GM23338 (cell line): ENCODE results near the gene CYTH1. TPM values are rescaled to one million over a fixed set of nuclear protein-coding genes. Genes with fewer than 3 reads are reported as not detected.

ENCODE experiments used
- ATAC-seq: fragments of 200-7000 bp; cut with Tn5 transposase; 3 replicates; pipeline ENCODE4 v1.9.1; 2020
- DNase-seq: peaks from one replicate; pipeline ENCODE4 v3.0.0-alpha.2; 2015; ENCODE audit warnings: low spot score
- H2AFZ ChIP-seq: fragments of 200-600 bp; sonication (generic); 2 replicates; pipeline ENCODE4 v1.8.0; 2016; ENCODE audit warnings: antibody characterized with exemption, mild to moderate bottlenecking, moderate library complexity
- H3F3A ChIP-seq: fragments of 200-600 bp; sonication (generic); replicated peaks from 2 replicates; pipeline ENCODE4 v1.8.0; 2017; ENCODE audit warnings: antibody characterized with exemption, mixed run types, low read depth
- H3K27ac ChIP-seq: fragments of 200-600 bp; sonication (generic); 2 replicates; pipeline ENCODE4 v1.6.1; 2016; ENCODE audit warnings: low read depth
- H3K27me3 ChIP-seq: fragments of 200-600 bp; sonication (generic); 2 replicates; pipeline ENCODE4 v1.8.0; 2016; ENCODE audit warnings: mild to moderate bottlenecking, mixed run types, moderate library complexity; ENCODE audit not compliant: insufficient read depth
- H3K36me3 ChIP-seq: fragments of 200-600 bp; sonication (generic); 2 replicates; pipeline ENCODE4 v1.8.0; 2016; ENCODE audit warnings: mild to moderate bottlenecking; ENCODE audit not compliant: insufficient read depth
- H3K4me1 ChIP-seq: fragments of 200-600 bp; sonication (generic); 2 replicates; pipeline ENCODE4 v1.8.0; 2016; ENCODE audit warnings: mild to moderate bottlenecking, moderate library complexity; ENCODE audit not compliant: insufficient read depth
- H3K4me2 ChIP-seq: fragments of 200-600 bp; sonication (generic); 2 replicates; pipeline ENCODE4 v1.7.1; 2017; ENCODE audit warnings: mixed run types
- H3K4me3 ChIP-seq: fragments of 200-600 bp; sonication (generic); 2 replicates; pipeline ENCODE4 v1.6.1; 2016; ENCODE audit warnings: mixed run types
- H3K79me2 ChIP-seq: fragments of 200-600 bp; sonication (generic); replicated peaks from 2 replicates; pipeline ENCODE4 v1.8.0; 2017; ENCODE audit warnings: mild to moderate bottlenecking; ENCODE audit not compliant: insufficient read depth
- H3K9me2 ChIP-seq: fragments of 200-600 bp; sonication (generic); 2 replicates; pipeline ENCODE4 v1.8.0; 2017; ENCODE audit not compliant: insufficient read depth
- H4K20me1 ChIP-seq: fragments of 200-600 bp; sonication (generic); replicated peaks from 2 replicates; pipeline ENCODE4 v1.8.0; 2017; ENCODE audit warnings: mild to moderate bottlenecking; ENCODE audit not compliant: insufficient read depth
- H3K27ac Mint-ChIP-seq: 2 replicates; pipeline ENCODE4 v1.8.0; 2020; ENCODE audit warnings: inconsistent platforms, mild to moderate bottlenecking, moderate library complexity, mixed read lengths
- H3K27me3 Mint-ChIP-seq: 3 replicates; pipeline ENCODE4 v1.8.0; 2022; ENCODE audit warnings: low read depth, mild to moderate bottlenecking, moderate library complexity, mixed read lengths, inconsistent platforms; ENCODE audit not compliant: insufficient read depth, poor library complexity
- H3K36me3 Mint-ChIP-seq: 3 replicates; pipeline ENCODE4 v1.8.0; 2021; ENCODE audit warnings: low read depth, mild to moderate bottlenecking, inconsistent platforms, moderate library complexity, mixed read lengths
- H3K4me1 Mint-ChIP-seq: 3 replicates; pipeline ENCODE4 v1.8.0; 2020; ENCODE audit warnings: mild to moderate bottlenecking, inconsistent platforms, mixed read lengths
- H3K4me3 Mint-ChIP-seq: 3 replicates; pipeline ENCODE4 v1.8.0; 2021; ENCODE audit warnings: moderate library complexity, mild to moderate bottlenecking, inconsistent platforms, mixed read lengths
- H3K9me3 Mint-ChIP-seq: 3 replicates; pipeline ENCODE4 v1.8.0; 2020; ENCODE audit warnings: moderate library complexity, mild to moderate bottlenecking, inconsistent platforms, mixed read lengths
- CREB1 ChIP-seq: fragments of 250-450 bp; sonication (Bioruptor Pico); IDR thresholded peaks from 2 replicates; pipeline ENCODE4 v1.5.0; 2020; ENCODE audit warnings: low read depth, mild to moderate bottlenecking, moderate library complexity
- EZH2 ChIP-seq: fragments of 200-600 bp; sonication (generic); IDR thresholded peaks from one replicate; pipeline ENCODE4 v1.8.0; 2017; ENCODE audit warnings: antibody characterized with exemption, mild to moderate bottlenecking, low read depth; ENCODE audit not compliant: unreplicated experiment
- EZH2phosphoT487 ChIP-seq: fragments of 200-600 bp; sonication (generic); IDR thresholded peaks from one replicate; pipeline ENCODE4 v1.8.1; 2018; ENCODE audit warnings: antibody characterized with exemption; ENCODE audit not compliant: unreplicated experiment
- JUNB ChIP-seq: IDR thresholded peaks from one replicate; pipeline ENCODE4 v1.6.1; 2016; ENCODE audit warnings: antibody characterized with exemption; ENCODE audit not compliant: unreplicated experiment
- NANOG ChIP-seq: IDR thresholded peaks from 2 replicates; pipeline ENCODE4 v1.6.1; 2016; ENCODE audit warnings: antibody characterized with exemption, borderline replicate concordance
- POLR2AphosphoS5 ChIP-seq: IDR thresholded peaks from 2 replicates; pipeline ENCODE4 v1.6.1; 2016; ENCODE audit warnings: antibody characterized with exemption, low read depth
- STAT1 ChIP-seq: IDR thresholded peaks from one replicate; pipeline ENCODE4 v1.6.1; 2016; ENCODE audit warnings: antibody characterized with exemption; ENCODE audit not compliant: unreplicated experiment
- ZNF114 ChIP-seq: fragments of 250-450 bp; sonication (Bioruptor Pico); IDR thresholded peaks from 2 replicates; pipeline ENCODE4 v1.5.0; 2020; ENCODE audit warnings: mild to moderate bottlenecking, moderate library complexity
- ZNF331 ChIP-seq: fragments of 250-450 bp; sonication (Bioruptor Pico); IDR thresholded peaks from 2 replicates; pipeline ENCODE4 v1.5.0; 2020; ENCODE audit warnings: low read depth, mild to moderate bottlenecking, moderate library complexity
- polyA plus RNA-seq: library from polyadenylated mRNA; unstranded; fragments of >200 nt; fragmentation: Nextera tagmentation; extraction: Ambion mirVana; gene quantifications from 2 replicates; pipeline ENCODE4 v1.2.1, GENCODE V29; 2016
- total RNA-seq: library from RNA; depleted of rRNA; stranded (reverse); fragments of >200 nt; shearing (Covaris generic); gene quantifications from 2 replicates; pipeline ENCODE4 v1.2.3, GENCODE V29; 2014
- TF ChIP-seq, protein P1 (sequence below), 2 experiments: fragments of 200-600 bp in 1 of 2; sonication (generic) in 1 of 2; conservative IDR thresholded peaks; 2 replicates each; pipeline versions ENCODE4 v1.5.1 to v1.6.1; 2016 to 2017; ENCODE audit warnings: antibody characterized with exemption in 2 of 2, low read depth in 2 of 2, mild to moderate bottlenecking in 2 of 2, moderate library complexity in 1 of 2
- TF ChIP-seq, protein P2 (sequence below): fragments of 250-450 bp; sonication (Bioruptor Pico); IDR thresholded peaks from 2 replicates; pipeline ENCODE4 v1.5.0; 2020; ENCODE audit warnings: mild to moderate bottlenecking, moderate library complexity
- TF ChIP-seq, protein P3 (sequence below): IDR thresholded peaks from one replicate; pipeline ENCODE4 v1.6.1; 2018; ENCODE audit warnings: antibody characterized with exemption; ENCODE audit not compliant: unreplicated experiment
- TF ChIP-seq, protein P4 (sequence below): IDR thresholded peaks from 2 replicates; pipeline ENCODE4 v1.6.1; 2016; ENCODE audit warnings: antibody characterized with exemption

The CYTH1 gene
- total and polyA plus RNA-seq, 2 experiments from 2014 or later, result 13.8 to 14.5 TPM

DNA sequence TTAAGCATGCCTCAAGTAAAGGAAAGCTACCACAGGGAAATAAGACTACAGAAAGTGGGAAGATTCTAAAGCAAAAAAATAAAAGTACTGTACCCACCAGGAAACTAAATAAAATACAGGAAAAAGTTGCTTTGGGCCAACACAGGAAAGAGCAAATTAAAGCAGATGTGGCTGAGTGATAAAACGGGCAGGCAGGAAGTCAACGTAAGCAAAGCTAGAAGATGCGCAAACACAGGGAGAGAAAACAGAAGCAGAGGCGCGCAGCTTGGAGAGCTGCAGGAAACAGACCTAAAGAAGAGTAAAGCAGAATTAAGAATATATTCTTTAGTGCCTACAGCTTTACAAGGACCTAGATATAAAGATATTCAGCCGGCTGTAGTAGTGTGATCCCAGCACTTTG is 36.9 kb upstream of the CYTH1 start (continued):
- TF ChIP-seq POLR2AphosphoS5, result no peak
- no peak for TF ChIP-seq ZNF331 (CRISPR knock-in tag)

DNA sequence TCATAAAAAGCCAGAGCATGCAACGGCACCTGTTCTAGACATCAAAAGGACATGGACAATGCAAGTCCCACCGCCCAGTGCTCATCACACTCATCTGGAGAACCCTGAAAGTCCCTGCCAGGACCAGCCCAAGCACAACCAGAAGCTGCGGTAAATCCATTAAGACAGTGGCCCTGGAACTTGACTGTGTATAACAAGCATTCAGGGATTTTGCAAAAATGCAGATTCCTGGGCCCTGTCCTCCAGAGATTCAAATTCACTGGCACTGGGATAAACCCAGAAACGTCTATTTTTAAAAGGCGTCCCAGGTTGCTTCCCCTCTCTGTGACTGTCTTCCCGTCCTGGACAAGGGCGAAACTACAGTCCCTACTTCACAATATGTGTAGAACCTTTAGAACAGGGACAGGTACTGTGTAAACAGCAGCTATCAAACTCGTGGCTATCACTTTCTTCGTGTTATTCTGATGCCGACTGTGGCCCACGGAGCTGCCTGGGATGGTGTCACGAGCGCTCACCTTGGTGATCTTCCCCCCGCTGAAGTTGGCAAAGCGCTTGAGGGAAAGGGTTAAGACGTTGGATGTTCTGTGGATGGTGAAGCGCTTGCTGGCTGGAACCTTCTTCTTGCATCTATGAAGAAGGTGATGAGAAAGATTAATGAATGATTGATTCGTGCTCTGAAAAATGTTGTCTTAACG is 36.2 kb upstream of the CYTH1 start:
- H3K9me2 ChIP-seq, result no peaks in the 10 kb centered on the region
- no peak for DNase-seq
- no peaks in the 10 kb centered on the region for H3K27me3 ChIP-seq
- H3K27me3 Mint-ChIP-seq, result peaks cover 3% of the 10 kb centered on the region
- H3K9me3 Mint-ChIP-seq, result no peaks in the 10 kb centered on the region
- H3F3A ChIP-seq, result peaks cover 12% of the 10 kb centered on the region; the same call in 1 of the 2 replicates
- H3K4me1 Mint-ChIP-seq, result no peaks in the 10 kb centered on the region
- no peak overlapping the region for H3K27ac ChIP-seq
- peaks cover 91% of the 10 kb centered on the region for H3K36me3 Mint-ChIP-seq
- no peak overlapping the region for H3K4me3 Mint-ChIP-seq
- peaks cover 8% of the 10 kb centered on the region for H4K20me1 ChIP-seq
- H2AFZ ChIP-seq, result no peak overlapping the region
- no peaks in the 10 kb centered on the region for H3K4me1 ChIP-seq
- H3K4me3 ChIP-seq, result no peak overlapping the region
- no peak for ATAC-seq
- no peak overlapping the region for H3K27ac Mint-ChIP-seq
- H3K4me2 ChIP-seq, result no peak overlapping the region
- 0 out of 2 replicates have a peak, but pooled peaks cover 3% of the 10 kb centered on the region for H3K79me2 ChIP-seq
- peaks cover 63% of the 10 kb centered on the region for H3K36me3 ChIP-seq
- no peak for TF ChIP-seq STAT1
- TF ChIP-seq, protein P1, sequence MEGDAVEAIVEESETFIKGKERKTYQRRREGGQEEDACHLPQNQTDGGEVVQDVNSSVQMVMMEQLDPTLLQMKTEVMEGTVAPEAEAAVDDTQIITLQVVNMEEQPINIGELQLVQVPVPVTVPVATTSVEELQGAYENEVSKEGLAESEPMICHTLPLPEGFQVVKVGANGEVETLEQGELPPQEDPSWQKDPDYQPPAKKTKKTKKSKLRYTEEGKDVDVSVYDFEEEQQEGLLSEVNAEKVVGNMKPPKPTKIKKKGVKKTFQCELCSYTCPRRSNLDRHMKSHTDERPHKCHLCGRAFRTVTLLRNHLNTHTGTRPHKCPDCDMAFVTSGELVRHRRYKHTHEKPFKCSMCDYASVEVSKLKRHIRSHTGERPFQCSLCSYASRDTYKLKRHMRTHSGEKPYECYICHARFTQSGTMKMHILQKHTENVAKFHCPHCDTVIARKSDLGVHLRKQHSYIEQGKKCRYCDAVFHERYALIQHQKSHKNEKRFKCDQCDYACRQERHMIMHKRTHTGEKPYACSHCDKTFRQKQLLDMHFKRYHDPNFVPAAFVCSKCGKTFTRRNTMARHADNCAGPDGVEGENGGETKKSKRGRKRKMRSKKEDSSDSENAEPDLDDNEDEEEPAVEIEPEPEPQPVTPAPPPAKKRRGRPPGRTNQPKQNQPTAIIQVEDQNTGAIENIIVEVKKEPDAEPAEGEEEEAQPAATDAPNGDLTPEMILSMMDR (conservative IDR thresholded peaks at IDR 0.05; ENCODE audit: low read depth in 2 of 2), result no peak
- TF ChIP-seq, protein P2, sequence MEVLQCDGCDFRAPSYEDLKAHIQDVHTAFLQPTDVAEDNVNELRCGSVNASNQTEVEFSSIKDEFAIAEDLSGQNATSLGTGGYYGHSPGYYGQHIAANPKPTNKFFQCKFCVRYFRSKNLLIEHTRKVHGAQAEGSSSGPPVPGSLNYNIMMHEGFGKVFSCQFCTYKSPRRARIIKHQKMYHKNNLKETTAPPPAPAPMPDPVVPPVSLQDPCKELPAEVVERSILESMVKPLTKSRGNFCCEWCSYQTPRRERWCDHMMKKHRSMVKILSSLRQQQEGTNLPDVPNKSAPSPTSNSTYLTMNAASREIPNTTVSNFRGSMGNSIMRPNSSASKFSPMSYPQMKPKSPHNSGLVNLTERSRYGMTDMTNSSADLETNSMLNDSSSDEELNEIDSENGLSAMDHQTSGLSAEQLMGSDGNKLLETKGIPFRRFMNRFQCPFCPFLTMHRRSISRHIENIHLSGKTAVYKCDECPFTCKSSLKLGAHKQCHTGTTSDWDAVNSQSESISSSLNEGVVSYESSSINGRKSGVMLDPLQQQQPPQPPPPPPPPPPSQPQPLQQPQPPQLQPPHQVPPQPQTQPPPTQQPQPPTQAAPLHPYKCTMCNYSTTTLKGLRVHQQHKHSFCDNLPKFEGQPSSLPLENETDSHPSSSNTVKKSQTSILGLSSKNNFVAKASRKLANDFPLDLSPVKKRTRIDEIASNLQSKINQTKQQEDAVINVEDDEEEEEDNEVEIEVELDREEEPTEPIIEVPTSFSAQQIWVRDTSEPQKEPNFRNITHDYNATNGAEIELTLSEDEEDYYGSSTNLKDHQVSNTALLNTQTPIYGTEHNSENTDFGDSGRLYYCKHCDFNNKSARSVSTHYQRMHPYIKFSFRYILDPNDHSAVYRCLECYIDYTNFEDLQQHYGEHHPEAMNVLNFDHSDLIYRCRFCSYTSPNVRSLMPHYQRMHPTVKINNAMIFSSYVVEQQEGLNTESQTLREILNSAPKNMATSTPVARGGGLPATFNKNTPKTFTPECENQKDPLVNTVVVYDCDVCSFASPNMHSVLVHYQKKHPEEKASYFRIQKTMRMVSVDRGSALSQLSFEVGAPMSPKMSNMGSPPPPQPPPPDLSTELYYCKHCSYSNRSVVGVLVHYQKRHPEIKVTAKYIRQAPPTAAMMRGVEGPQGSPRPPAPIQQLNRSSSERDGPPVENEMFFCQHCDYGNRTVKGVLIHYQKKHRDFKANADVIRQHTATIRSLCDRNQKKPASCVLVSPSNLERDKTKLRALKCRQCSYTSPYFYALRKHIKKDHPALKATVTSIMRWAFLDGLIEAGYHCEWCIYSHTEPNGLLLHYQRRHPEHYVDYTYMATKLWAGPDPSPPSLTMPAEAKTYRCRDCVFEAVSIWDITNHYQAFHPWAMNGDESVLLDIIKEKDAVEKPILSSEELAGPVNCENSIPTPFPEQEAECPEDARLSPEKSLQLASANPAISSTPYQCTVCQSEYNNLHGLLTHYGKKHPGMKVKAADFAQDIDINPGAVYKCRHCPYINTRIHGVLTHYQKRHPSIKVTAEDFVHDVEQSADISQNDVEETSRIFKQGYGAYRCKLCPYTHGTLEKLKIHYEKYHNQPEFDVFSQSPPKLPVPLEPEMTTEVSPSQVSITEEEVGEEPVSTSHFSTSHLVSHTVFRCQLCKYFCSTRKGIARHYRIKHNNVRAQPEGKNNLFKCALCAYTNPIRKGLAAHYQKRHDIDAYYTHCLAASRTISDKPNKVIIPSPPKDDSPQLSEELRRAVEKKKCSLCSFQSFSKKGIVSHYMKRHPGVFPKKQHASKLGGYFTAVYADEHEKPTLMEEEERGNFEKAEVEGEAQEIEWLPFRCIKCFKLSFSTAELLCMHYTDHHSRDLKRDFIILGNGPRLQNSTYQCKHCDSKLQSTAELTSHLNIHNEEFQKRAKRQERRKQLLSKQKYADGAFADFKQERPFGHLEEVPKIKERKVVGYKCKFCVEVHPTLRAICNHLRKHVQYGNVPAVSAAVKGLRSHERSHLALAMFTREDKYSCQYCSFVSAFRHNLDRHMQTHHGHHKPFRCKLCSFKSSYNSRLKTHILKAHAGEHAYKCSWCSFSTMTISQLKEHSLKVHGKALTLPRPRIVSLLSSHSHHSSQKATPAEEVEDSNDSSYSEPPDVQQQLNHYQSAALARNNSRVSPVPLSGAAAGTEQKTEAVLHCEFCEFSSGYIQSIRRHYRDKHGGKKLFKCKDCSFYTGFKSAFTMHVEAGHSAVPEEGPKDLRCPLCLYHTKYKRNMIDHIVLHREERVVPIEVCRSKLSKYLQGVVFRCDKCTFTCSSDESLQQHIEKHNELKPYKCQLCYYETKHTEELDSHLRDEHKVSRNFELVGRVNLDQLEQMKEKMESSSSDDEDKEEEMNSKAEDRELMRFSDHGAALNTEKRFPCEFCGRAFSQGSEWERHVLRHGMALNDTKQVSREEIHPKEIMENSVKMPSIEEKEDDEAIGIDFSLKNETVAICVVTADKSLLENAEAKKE, result no peak
- no peak for TF ChIP-seq ZNF114 (CRISPR knock-in tag)
- no peak for TF ChIP-seq JUNB
- TF ChIP-seq ZNF331 (CRISPR knock-in tag), result no peak
- TF ChIP-seq EZH2, result no peak
- TF ChIP-seq, protein P3, sequence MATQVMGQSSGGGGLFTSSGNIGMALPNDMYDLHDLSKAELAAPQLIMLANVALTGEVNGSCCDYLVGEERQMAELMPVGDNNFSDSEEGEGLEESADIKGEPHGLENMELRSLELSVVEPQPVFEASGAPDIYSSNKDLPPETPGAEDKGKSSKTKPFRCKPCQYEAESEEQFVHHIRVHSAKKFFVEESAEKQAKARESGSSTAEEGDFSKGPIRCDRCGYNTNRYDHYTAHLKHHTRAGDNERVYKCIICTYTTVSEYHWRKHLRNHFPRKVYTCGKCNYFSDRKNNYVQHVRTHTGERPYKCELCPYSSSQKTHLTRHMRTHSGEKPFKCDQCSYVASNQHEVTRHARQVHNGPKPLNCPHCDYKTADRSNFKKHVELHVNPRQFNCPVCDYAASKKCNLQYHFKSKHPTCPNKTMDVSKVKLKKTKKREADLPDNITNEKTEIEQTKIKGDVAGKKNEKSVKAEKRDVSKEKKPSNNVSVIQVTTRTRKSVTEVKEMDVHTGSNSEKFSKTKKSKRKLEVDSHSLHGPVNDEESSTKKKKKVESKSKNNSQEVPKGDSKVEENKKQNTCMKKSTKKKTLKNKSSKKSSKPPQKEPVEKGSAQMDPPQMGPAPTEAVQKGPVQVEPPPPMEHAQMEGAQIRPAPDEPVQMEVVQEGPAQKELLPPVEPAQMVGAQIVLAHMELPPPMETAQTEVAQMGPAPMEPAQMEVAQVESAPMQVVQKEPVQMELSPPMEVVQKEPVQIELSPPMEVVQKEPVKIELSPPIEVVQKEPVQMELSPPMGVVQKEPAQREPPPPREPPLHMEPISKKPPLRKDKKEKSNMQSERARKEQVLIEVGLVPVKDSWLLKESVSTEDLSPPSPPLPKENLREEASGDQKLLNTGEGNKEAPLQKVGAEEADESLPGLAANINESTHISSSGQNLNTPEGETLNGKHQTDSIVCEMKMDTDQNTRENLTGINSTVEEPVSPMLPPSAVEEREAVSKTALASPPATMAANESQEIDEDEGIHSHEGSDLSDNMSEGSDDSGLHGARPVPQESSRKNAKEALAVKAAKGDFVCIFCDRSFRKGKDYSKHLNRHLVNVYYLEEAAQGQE, result no peak
- TF ChIP-seq EZH2phosphoT487, result no peak
- TF ChIP-seq NANOG, result no peak
- TF ChIP-seq CREB1 (CRISPR knock-in tag), result no peak
- TF ChIP-seq, protein P4, sequence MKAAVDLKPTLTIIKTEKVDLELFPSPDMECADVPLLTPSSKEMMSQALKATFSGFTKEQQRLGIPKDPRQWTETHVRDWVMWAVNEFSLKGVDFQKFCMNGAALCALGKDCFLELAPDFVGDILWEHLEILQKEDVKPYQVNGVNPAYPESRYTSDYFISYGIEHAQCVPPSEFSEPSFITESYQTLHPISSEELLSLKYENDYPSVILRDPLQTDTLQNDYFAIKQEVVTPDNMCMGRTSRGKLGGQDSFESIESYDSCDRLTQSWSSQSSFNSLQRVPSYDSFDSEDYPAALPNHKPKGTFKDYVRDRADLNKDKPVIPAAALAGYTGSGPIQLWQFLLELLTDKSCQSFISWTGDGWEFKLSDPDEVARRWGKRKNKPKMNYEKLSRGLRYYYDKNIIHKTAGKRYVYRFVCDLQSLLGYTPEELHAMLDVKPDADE, result no peak
